ENCODE data around the gene ZNF469.

DNA sequence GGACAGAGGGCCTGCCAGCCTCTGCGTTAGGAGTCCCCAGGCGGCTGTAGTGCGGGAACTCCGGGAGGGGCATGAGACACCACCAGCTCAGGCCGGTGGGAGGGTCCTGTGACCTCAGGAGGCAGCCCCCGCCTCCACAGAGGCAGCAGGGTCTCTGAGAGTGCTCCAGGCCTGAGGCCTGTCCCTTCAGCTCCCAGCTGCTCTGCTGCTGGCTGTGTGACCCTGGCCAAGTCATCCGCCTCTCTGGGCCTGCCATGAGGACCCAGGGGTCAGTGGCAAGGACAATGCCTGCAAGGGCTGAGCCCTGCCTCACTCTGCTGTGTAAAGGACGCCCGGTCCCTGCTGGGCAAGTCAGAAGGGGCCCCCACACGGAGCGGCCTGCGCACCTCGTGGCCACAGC is 43.3 kb downstream of the ZNF469 start:
- no peak for TF ChIP-seq MAFK (conservative IDR thresholded peaks at IDR 0.05 in 1 of 2, IDR thresholded peaks at IDR 0.05 in 1 of 2; ENCODE audit: low read length in 2 of 2)
- TF ChIP-seq EZH2 (conservative IDR thresholded peaks at IDR 0.05; ENCODE audit: low read depth, low read length) = no peak
- TF ChIP-seq DPF2 (CRISPR knock-in tag; IDR thresholded peaks at IDR 0.05; ENCODE audit: borderline replicate concordance, low read depth) = no peak
- no peak for TF ChIP-seq ZSCAN29 (CRISPR knock-in tag; conservative IDR thresholded peaks at IDR 0.05)
- TF ChIP-seq CHD2 (IDR thresholded peaks at IDR 0.05; ENCODE audit: low read depth, low read length) = no peak
- no peak for TF ChIP-seq PCBP2 (optimal IDR thresholded peaks at IDR 0.05; ENCODE audit: low read depth, low read length, poor library complexity, severe bottlenecking)
- TF ChIP-seq ZNF552 (CRISPR knock-in tag; IDR thresholded peaks at IDR 0.05; ENCODE audit: borderline replicate concordance) = no peak
- no peak for TF ChIP-seq HDAC6 (IDR thresholded peaks at IDR 0.05; ENCODE audit: low read depth, low read length)
- no peak for TF ChIP-seq POLR2A (IDR thresholded peaks at IDR 0.05; ENCODE audit: insufficient read depth in 1 of 2, low read depth in 2 of 2, low read length in 2 of 2)
- no peak for TF ChIP-seq HNRNPH1 (optimal IDR thresholded peaks at IDR 0.05; ENCODE audit: low read depth, low read length)
- no peak for TF ChIP-seq NCOA1 (CRISPR knock-in tag; IDR thresholded peaks at IDR 0.05)
